Tibial nerve (tissue), 4 donors: ENCODE results near the gene CDH7.

Source experiments
- EP300 ChIP-seq, 2 donors: sonication (generic); formaldehyde crosslinking; IDR thresholded peaks; one replicate each; pipeline ENCODE4 v1.6.1; 2017; ENCODE audit warnings: antibody characterized with exemption in 2 of 2, mild to moderate bottlenecking in 1 of 2
- POLR2A ChIP-seq, 2 donors: fragments of 450-650 bp; IDR thresholded peaks; one replicate each; pipeline ENCODE4 v1.6.1; 2017; ENCODE audit warnings: antibody characterized with exemption in 2 of 2, mild to moderate bottlenecking in 2 of 2, moderate library complexity in 2 of 2
- TF ChIP-seq, protein P1 (sequence below), 5 experiments: fragments of 200-600 bp in 3 of 5; fragments of 450-650 bp in 2 of 5; sonication (generic) in 3 of 5; IDR thresholded peaks; one replicate each; pipeline ENCODE4 v1.5.1; 2016 to 2019; ENCODE audit warnings: antibody characterized with exemption in 5 of 5, mild to moderate bottlenecking in 3 of 5, moderate library complexity in 2 of 5

- TF ChIP-seq, protein P1, sequence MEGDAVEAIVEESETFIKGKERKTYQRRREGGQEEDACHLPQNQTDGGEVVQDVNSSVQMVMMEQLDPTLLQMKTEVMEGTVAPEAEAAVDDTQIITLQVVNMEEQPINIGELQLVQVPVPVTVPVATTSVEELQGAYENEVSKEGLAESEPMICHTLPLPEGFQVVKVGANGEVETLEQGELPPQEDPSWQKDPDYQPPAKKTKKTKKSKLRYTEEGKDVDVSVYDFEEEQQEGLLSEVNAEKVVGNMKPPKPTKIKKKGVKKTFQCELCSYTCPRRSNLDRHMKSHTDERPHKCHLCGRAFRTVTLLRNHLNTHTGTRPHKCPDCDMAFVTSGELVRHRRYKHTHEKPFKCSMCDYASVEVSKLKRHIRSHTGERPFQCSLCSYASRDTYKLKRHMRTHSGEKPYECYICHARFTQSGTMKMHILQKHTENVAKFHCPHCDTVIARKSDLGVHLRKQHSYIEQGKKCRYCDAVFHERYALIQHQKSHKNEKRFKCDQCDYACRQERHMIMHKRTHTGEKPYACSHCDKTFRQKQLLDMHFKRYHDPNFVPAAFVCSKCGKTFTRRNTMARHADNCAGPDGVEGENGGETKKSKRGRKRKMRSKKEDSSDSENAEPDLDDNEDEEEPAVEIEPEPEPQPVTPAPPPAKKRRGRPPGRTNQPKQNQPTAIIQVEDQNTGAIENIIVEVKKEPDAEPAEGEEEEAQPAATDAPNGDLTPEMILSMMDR (IDR thresholded peaks at IDR 0.05): no peak
- TF ChIP-seq POLR2A (IDR thresholded peaks at IDR 0.05) (no peak), EP300 (IDR thresholded peaks at IDR 0.05) (no peak)
Measured at GRCh38 chr18:65769652-65770051, 18.8 kb downstream of the CDH7 start.
